ENCODE measurements around the gene NACC1. TPM values are rescaled to one million over a fixed set of nuclear protein-coding genes. Genes with fewer than 3 reads are reported as not detected.
A peak's percentile ranks its signal among the peaks of the same experiment; 100 is the strongest.

The NACC1 gene
- total and polyA plus RNA-seq, 2 of the 8 experiments (the other 6 are each of a cell fraction or from before 2014, with no cell fraction given) = 234 to 301 TPM

DNA sequence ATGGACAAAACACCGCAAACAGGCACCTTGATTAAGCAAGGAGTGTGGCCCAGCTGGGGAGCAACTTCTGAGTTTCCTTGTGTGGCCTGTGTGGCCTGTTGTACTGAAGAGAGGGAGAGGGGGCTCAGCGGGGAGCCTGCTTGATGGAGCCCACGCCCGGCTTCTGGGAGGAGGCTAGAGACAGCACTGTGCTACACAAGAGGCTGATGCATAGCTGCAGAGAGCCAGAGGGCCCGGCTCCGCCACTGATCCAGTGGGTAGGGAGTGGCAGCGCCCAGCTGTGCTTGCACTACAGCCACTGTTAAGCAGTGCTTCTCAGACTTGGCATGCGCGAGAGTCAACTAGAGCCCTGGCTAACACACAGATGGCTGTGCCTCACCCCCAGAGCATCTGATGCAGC lies 34.4 kb upstream of the NACC1 start:
- Histone ChIP-seq H2AFZ (ENCODE audit: low read length) (no peak overlapping the region), H3K36me3 (ENCODE audit: control insufficient read depth in 2 of 4, insufficient read depth in 4 of 4, low read length in 3 of 4) (no peaks in the 10 kb centered on the region), H3K79me2 (ENCODE audit: control insufficient read depth in 1 of 2, insufficient read depth in 2 of 2, low read length in 2 of 2) (no peaks in the 10 kb centered on the region), H3K4me2 (ENCODE audit: insufficient read depth in 1 of 2, low read depth in 2 of 2, low read length in 2 of 2) (no peak overlapping the region), H3K56ac (replicated peaks; ENCODE audit: insufficient read length, low read depth, low read length) (no peak overlapping the region), H3K9ac (replicated peaks in 1 of 4; ENCODE audit: extremely low read depth in 1 of 4, low read depth in 3 of 4, low read length in 3 of 4) (no peak overlapping the region), H3K4me1 (replicated peaks in 1 of 4; ENCODE audit: control insufficient read depth in 3 of 4, insufficient read depth in 4 of 4, low read length in 3 of 4) (peaks cover 6 to 17% (median 10%) of the 10 kb centered on the region in 4 experiments), H3K9me3 (ENCODE audit: insufficient read depth in 2 of 2, low read depth in 1 of 2, low read length in 1 of 2) (no peaks in the 10 kb centered on the region), H3K18ac (ENCODE audit: extremely low read depth, low read length) (no peak overlapping the region), H3K27ac (ENCODE audit: low read depth, low read length) (no peak overlapping the region), H3K14ac (ENCODE audit: insufficient read length) (no peak overlapping the region), H2BK15ac (ENCODE audit: low read length) (peak overlapping the region; percentile 5; the same call in 1 of the 2 replicates), H3K4me3 (ENCODE audit: extremely low read depth in 1 of 4, insufficient read depth in 2 of 4, low read depth in 3 of 4, low read length in 4 of 4) (no peak overlapping the region), H3K79me1 (ENCODE audit: low read depth, low read length) (no peaks in the 10 kb centered on the region), H4K5ac (ENCODE audit: insufficient read length, low read depth, low read length) (no peak overlapping the region), H2BK120ac (replicated peaks; ENCODE audit: low read depth, low read length) (no peak overlapping the region), H3K23ac (ENCODE audit: insufficient read length) (no peak overlapping the region), H2BK5ac (ENCODE audit: low read depth, low read length) (no peak overlapping the region), H4K20me1 (replicated peaks in 1 of 2; ENCODE audit: control insufficient read depth in 1 of 2, insufficient read depth in 2 of 2, low read length in 2 of 2) (no peaks in the 10 kb centered on the region), H4K8ac (ENCODE audit: extremely low read depth, insufficient read depth, low read length) (no peak overlapping the region), H3K23me2 (ENCODE audit: low read depth, low read length) (no peaks in the 10 kb centered on the region), H2AK5ac (ENCODE audit: low read depth, low read length) (no peak overlapping the region), H4K91ac (replicated peaks; ENCODE audit: insufficient read length, low read length) (no peak overlapping the region), H2BK12ac (ENCODE audit: low read depth, low read length) (no peak overlapping the region), H3K27me3 (replicated peaks in 1 of 4; ENCODE audit: control insufficient read depth in 3 of 4, extremely low read depth in 1 of 4, insufficient read depth in 3 of 4, low read length in 3 of 4) (peaks cover 0 to 10% (median 7%) of the 10 kb centered on the region in 4 experiments; a peak in 3 of 7 replicates), H2BK20ac (ENCODE audit: low read length) (no peak overlapping the region), H3K4ac (replicated peaks; ENCODE audit: insufficient read length, low read depth, low read length) (no peak overlapping the region)
- no peak for FAIRE-seq
- WGBS, 2 experiments (ENCODE audit: extremely low coverage in 1 of 2, insufficient coverage in 1 of 2, insufficient read length in 1 of 2, insufficient replicate concordance in 2 of 2, low coverage in 1 of 2, low lambda C conversion rate in 2 of 2, missing lambda C conversion rate in 1 of 2) = 92% methylated on average over 9 of the region's 9 CpGs; no CpG with 5 or more reads in 1 of the 2 experiments
- ChIA-PET POLR2A (ENCODE audit: partially characterized antibody) (interaction anchor here (1.1 to 2.0 kb wide), 4 partner anchors 8 to 127 kb away, joined by 4 to 8 read pairs (median 4); partner anchors contain the start of gene GADD45GIP1), CTCF (ENCODE audit: partially characterized antibody) (interaction anchor here (0.8 to 48.8 kb wide), 12 partner anchors 9 to 118 kb away, joined by 3 to 1145 read pairs (median 9); no protein-coding TSS in a partner anchor)
- DNase-seq (ENCODE audit: low read depth in 1 of 2, low spot score in 2 of 2) = no peak
- TF ChIP-seq CBX5 (IDR thresholded peaks at IDR 0.05; ENCODE audit: low read depth, low read length) = no peak
- no peak for TF ChIP-seq SIX5 (IDR thresholded peaks at IDR 0.05; ENCODE audit: low read depth, low read length)
- no peak for TF ChIP-seq GABPA (IDR thresholded peaks at IDR 0.05; ENCODE audit: borderline replicate concordance, insufficient read depth, low read length)
- TF ChIP-seq TAF1 (IDR thresholded peaks at IDR 0.05; ENCODE audit: low read depth, low read length) = no peak
- no peak for TF ChIP-seq HDAC2 (IDR thresholded peaks at IDR 0.05; ENCODE audit: borderline replicate concordance in 1 of 2, low read depth in 2 of 2, low read length in 2 of 2)
- no peak for TF ChIP-seq BRCA1 (IDR thresholded peaks at IDR 0.05; ENCODE audit: low read depth, low read length)
- TF ChIP-seq YY1 (IDR thresholded peaks at IDR 0.05; ENCODE audit: low read depth, low read length) = no peak
- TF ChIP-seq RFX5 (IDR thresholded peaks at IDR 0.05; ENCODE audit: borderline replicate concordance, low read depth, low read length) = no peak
- TF ChIP-seq EZH2 (IDR thresholded peaks at IDR 0.05; ENCODE audit: low read depth, low read length, severe bottlenecking) = no peak

Data from H1 (cell line).